Measurements from ENCODE around the gene TMEM47. TPM values are rescaled to one million over a fixed set of nuclear protein-coding genes. Genes with fewer than 3 reads are reported as not detected.

The TMEM47 gene
- polyA plus RNA-seq, 1 donor (not counting 4 experiments of a cell fraction or from before 2014, with no cell fraction given) = 0.16 TPM

DNA sequence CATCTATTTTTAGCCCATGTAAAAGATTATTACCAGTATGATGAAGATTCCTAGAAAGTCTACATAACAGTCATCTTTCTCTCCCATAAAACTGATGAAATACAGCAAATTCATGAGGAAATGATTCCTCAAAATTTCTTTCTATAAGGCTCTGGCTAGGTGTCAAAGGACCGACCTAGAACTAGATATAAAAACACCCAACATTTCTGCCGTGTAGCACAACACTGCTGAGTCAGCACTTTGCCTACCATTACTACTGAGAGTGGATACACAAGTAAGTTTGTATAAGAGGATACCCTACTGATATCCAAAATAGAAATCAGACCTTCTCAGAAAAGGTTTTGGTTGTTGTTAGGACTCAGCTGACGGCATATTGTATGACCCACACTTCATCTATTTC, 24.7 kb downstream of the TMEM47 start:
- TF ChIP-seq EZH2 (IDR thresholded peaks at IDR 0.05; ENCODE audit: low read length) = no peak
- TF ChIP-seq, protein P1, sequence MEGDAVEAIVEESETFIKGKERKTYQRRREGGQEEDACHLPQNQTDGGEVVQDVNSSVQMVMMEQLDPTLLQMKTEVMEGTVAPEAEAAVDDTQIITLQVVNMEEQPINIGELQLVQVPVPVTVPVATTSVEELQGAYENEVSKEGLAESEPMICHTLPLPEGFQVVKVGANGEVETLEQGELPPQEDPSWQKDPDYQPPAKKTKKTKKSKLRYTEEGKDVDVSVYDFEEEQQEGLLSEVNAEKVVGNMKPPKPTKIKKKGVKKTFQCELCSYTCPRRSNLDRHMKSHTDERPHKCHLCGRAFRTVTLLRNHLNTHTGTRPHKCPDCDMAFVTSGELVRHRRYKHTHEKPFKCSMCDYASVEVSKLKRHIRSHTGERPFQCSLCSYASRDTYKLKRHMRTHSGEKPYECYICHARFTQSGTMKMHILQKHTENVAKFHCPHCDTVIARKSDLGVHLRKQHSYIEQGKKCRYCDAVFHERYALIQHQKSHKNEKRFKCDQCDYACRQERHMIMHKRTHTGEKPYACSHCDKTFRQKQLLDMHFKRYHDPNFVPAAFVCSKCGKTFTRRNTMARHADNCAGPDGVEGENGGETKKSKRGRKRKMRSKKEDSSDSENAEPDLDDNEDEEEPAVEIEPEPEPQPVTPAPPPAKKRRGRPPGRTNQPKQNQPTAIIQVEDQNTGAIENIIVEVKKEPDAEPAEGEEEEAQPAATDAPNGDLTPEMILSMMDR (optimal IDR thresholded peaks at IDR 0.05 in 1 of 3, IDR thresholded peaks at IDR 0.05 in 1 of 3, conservative IDR thresholded peaks at IDR 0.05 in 1 of 3; ENCODE audit: extremely low read depth in 1 of 3, insufficient read depth in 2 of 3, low read length in 3 of 3) = no peak
- dilution Hi-C loops (cut with MboI; ENCODE audit: extremely low pct_ligation_motif_present, low sequenced_read_pairs) = no loop called here
- Histone ChIP-seq H3K9ac (ENCODE audit: control insufficient read depth, extremely low read depth, insufficient read depth, low read length) (no peak overlapping the region), H3K79me2 (ENCODE audit: control insufficient read depth, insufficient read depth, low read length) (no peaks in the 10 kb centered on the region), H3K27me3 (ENCODE audit: control insufficient read depth, extremely low read depth, insufficient read depth, low read length) (no peaks in the 10 kb centered on the region), H3K9me3 (ENCODE audit: control insufficient read depth, low read depth, low read length) (no peaks in the 10 kb centered on the region), H3K27ac (ENCODE audit: control insufficient read depth, insufficient read depth, low read length) (no peak overlapping the region), H3K36me3 (ENCODE audit: control insufficient read depth in 2 of 2, extremely low read depth in 1 of 2, insufficient read depth in 2 of 2, low read length in 2 of 2) (no peaks in the 10 kb centered on the region), H3K4me3 (ENCODE audit: control insufficient read depth in 2 of 3, extremely low read depth in 1 of 3, insufficient read depth in 2 of 3, low read depth in 1 of 3, low read length in 3 of 3) (no peak overlapping the region), H2AFZ (ENCODE audit: control insufficient read depth, low read length) (no peak overlapping the region), H3K9me1 (ENCODE audit: control insufficient read depth, extremely low read depth, insufficient read depth, low read length) (no peaks in the 10 kb centered on the region), H3K4me2 (ENCODE audit: control insufficient read depth, extremely low read depth, insufficient read depth, low read depth, low read length) (no peak overlapping the region), H4K20me1 (ENCODE audit: control insufficient read depth, extremely low read depth, insufficient read depth, low read length) (no peaks in the 10 kb centered on the region), H3K4me1 (ENCODE audit: control insufficient read depth, extremely low read depth, insufficient read depth, low read length) (no peaks in the 10 kb centered on the region)
- FAIRE-seq (no peak), DNase-seq (ENCODE audit: low read depth, low spot score) (no peak)

DNA sequence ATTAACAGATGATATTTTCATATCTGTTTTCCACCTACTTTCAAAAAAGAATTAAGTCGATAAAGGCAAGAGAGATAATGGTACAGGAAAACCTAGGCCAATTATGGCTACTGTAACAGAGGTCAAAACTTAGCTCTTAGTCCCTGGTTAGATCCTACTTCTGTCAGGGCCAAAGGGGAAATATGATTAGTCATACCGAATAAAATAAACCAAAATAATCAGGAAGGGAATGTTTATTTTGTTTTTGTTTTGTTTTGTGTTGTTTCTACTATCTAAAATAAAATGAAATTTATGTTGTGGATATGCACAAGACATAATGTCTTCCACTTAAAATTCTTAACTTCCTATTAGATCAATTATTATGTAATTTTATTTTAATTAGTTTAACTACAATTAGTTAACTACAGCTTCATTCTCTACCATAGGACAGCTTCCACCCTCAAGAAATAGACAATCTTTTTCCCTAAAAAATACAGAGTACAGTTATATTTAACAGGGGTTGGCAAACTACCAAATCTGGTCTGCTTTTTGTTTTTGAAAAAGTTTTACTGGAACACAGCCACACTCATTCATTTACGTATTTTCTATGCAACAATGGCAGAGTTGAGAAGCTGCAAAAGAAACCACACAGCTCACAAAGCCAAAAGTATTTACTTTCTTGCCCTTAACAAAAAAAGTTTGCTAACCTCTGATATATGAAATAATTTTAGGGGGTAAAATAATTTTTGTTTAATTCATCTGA, 25.4 kb downstream of the TMEM47 start:
- Histone ChIP-seq H3K27ac (ENCODE audit: control insufficient read depth, insufficient read depth, low read length) (no peak overlapping the region), H3K27me3 (ENCODE audit: control insufficient read depth, extremely low read depth, insufficient read depth, low read length) (no peaks in the 10 kb centered on the region), H3K4me3 (ENCODE audit: control insufficient read depth in 2 of 3, extremely low read depth in 1 of 3, insufficient read depth in 2 of 3, low read depth in 1 of 3, low read length in 3 of 3) (no peak overlapping the region), H3K9me3 (ENCODE audit: control insufficient read depth, low read depth, low read length) (no peaks in the 10 kb centered on the region), H4K20me1 (ENCODE audit: control insufficient read depth, extremely low read depth, insufficient read depth, low read length) (no peaks in the 10 kb centered on the region), H3K9me1 (ENCODE audit: control insufficient read depth, extremely low read depth, insufficient read depth, low read length) (no peaks in the 10 kb centered on the region), H2AFZ (ENCODE audit: control insufficient read depth, low read length) (no peak overlapping the region), H3K4me1 (ENCODE audit: control insufficient read depth, extremely low read depth, insufficient read depth, low read length) (no peaks in the 10 kb centered on the region), H3K36me3 (ENCODE audit: control insufficient read depth in 2 of 2, extremely low read depth in 1 of 2, insufficient read depth in 2 of 2, low read length in 2 of 2) (no peaks in the 10 kb centered on the region), H3K79me2 (ENCODE audit: control insufficient read depth, insufficient read depth, low read length) (no peaks in the 10 kb centered on the region), H3K4me2 (ENCODE audit: control insufficient read depth, extremely low read depth, insufficient read depth, low read depth, low read length) (no peak overlapping the region), H3K9ac (ENCODE audit: control insufficient read depth, extremely low read depth, insufficient read depth, low read length) (no peak overlapping the region)
- FAIRE-seq = no peak
- DNase-seq (ENCODE audit: low read depth, low spot score) = no peak
- dilution Hi-C loops (cut with MboI; ENCODE audit: extremely low pct_ligation_motif_present, low sequenced_read_pairs) = no loop called here
- TF ChIP-seq EZH2 (IDR thresholded peaks at IDR 0.05; ENCODE audit: low read length) = no peak
- TF ChIP-seq, protein P1 (optimal IDR thresholded peaks at IDR 0.05 in 1 of 3, IDR thresholded peaks at IDR 0.05 in 1 of 3, conservative IDR thresholded peaks at IDR 0.05 in 1 of 3; ENCODE audit: extremely low read depth in 1 of 3, insufficient read depth in 2 of 3, low read length in 3 of 3) = no peak

All from keratinocyte (primary cell).